Lung (tissue), 12 donors: ENCODE results near the gene CYGB. TPM values are rescaled to one million over a fixed set of nuclear protein-coding genes. Genes with fewer than 3 reads are reported as not detected.
"Not testable (repeated sequence)": the region's sequence is repeated elsewhere in the genome, so short reads cannot be mapped to it uniquely, and the experiment has no call there.

Source experiments
- ATAC-seq: fragments of 200-7000 bp; cut with Tn5 transposase; one replicate; pipeline ENCODE4 v1.9.1; 2020; ENCODE audit warnings: moderate number of reproducible peaks; ENCODE audit not compliant: insufficient read depth, low FRiP score
- DNase-seq, 3 donors: peaks; one replicate each; pipeline ENCODE4 v3.0.0-alpha.2; 2013 to 2017
- H3K27ac ChIP-seq, 2 donors: one replicate each; pipeline ENCODE4 v1.5.1; 2013; ENCODE audit warnings: mild to moderate bottlenecking in 2 of 2, moderate library complexity in 2 of 2, control low read depth in 1 of 2, inconsistent platforms in 1 of 2, low read depth in 1 of 2, low read length in 1 of 2
- H3K27me3 ChIP-seq, 3 donors: one replicate each; pipeline ENCODE4 v1.5.1; 2013; ENCODE audit warnings: low read length in 2 of 3; ENCODE audit not compliant: control insufficient read depth in 3 of 3, insufficient read depth in 3 of 3
- H3K36me3 ChIP-seq, 4 donors: one replicate each; pipeline ENCODE4 v1.5.1; 2013; ENCODE audit warnings: low read length in 4 of 4, mild to moderate bottlenecking in 1 of 4, moderate library complexity in 1 of 4; ENCODE audit not compliant: control insufficient read depth in 4 of 4, insufficient read depth in 4 of 4
- H3K4me1 ChIP-seq, 5 donors: one replicate each; pipeline ENCODE4 v1.5.1; 2013; ENCODE audit warnings: low read length in 5 of 5, mild to moderate bottlenecking in 2 of 5, moderate library complexity in 1 of 5; ENCODE audit not compliant: control insufficient read depth in 5 of 5, insufficient read depth in 5 of 5
- H3K4me3 ChIP-seq: one replicate; pipeline ENCODE4 v1.5.1; 2013; ENCODE audit warnings: mild to moderate bottlenecking, control low read depth, moderate library complexity
- H3K9ac ChIP-seq, 2 donors: one replicate each; pipeline ENCODE4 v1.5.1; 2013; ENCODE audit warnings: low read length in 2 of 2, control low read depth in 1 of 2; ENCODE audit not compliant: insufficient read depth in 1 of 2
- H3K9me3 ChIP-seq, 4 donors: one replicate each; pipeline ENCODE4 v1.5.1; 2013; ENCODE audit warnings: low read length in 3 of 4, mild to moderate bottlenecking in 1 of 4, moderate library complexity in 1 of 4; ENCODE audit not compliant: control insufficient read depth in 4 of 4, insufficient read depth in 3 of 4
- CTCF ChIP-seq: IDR thresholded peaks from 2 replicates; pipeline ENCODE4 v1.5.1; 2012; ENCODE audit warnings: mild to moderate bottlenecking; ENCODE audit errors: control extremely low read depth, extremely low read depth
- WGBS, 2 donors: extraction: QIAGEN DNeasy Blood & Tissue Kit; methylation state at CpG; one replicate each; pipeline ENCODE4 v1.1.7; 2013; 5-methylcytosine and 5-hydroxymethylcytosine counted together
- polyA plus RNA-seq, 2 donors: library from polyadenylated mRNA; stranded (reverse); fragments of 200-250 nt; gene quantifications; one replicate each; pipeline ENCODE4 v1.2.1, GENCODE V29; 2013
- total RNA-seq, 2 donors: library from RNA; depleted of rRNA in 1 of 2; stranded (reverse); fragments of >200 nt in 1 of 2; gene quantifications; one replicate each; pipeline ENCODE4 v1.2.1, GENCODE V29; 2014 to 2021
- donor health status: control.
- donor health status: control.
- donor health status: Bipolar disorder and iron deficiency.
- donor health status: healthy.
- donor health status: DM: yes; HTN: yes; CAD: no.

The CYGB gene
- total and polyA plus RNA-seq, 4 donors: 15.9 to 30.4 (median 20.7) TPM

- Histone ChIP-seq H3K9ac (peak overlapping the region in 1 of 2 donors; percentile 49), H3K27ac (no peak overlapping the region), H3K4me3 (no peak overlapping the region), H3K9me3 (no peaks in the 10 kb centered on the region), H3K4me1 (peaks cover 8 to 40% (median 20%) of the 10 kb centered on the region in 5 donors), H3K27me3 (no peaks in the 10 kb centered on the region), H3K36me3 (peaks cover 0 to 20% (median 12%) of the 10 kb centered on the region in 4 donors)
- WGBS, 2 donors: 79 to 82% methylated on average over 10 of the region's 10 CpGs
- DNase-seq: no peak
- TF ChIP-seq CTCF: no peak
- no peak for ATAC-seq
Measured at GRCh38 chr17:76560036-76560876, 22.7 kb upstream of the CYGB start.

GRCh38 chr17:76559460-76559859 is 22.0 kb upstream of the CYGB start:
- H3K9ac ChIP-seq, H3K27me3 ChIP-seq, DNase-seq, H3K4me3 ChIP-seq, H3K9me3 ChIP-seq, ATAC-seq: not testable (repeated sequence)
- Histone ChIP-seq H3K4me1 (peaks cover 8 to 40% (median 20%) of the 10 kb centered on the region in 5 donors), H3K27ac (peak overlapping the region in 1 of 2 donors; percentile 4), H3K36me3 (peaks cover 0 to 14% (median 8%) of the 10 kb centered on the region in 4 donors)
- WGBS, 2 donors: 90 to 91% methylated on average over 7 of the region's 7 CpGs

- DNase-seq: peak in 2 of 3 donors; percentile 55 to 60
- peak overlapping the region; percentile 81 to 84 for H3K27ac ChIP-seq
- peak overlapping the region; percentile 70 for H3K4me3 ChIP-seq
- no peak for ATAC-seq
- 2% methylated on average over 14 of the region's 14 CpGs for WGBS, 2 donors
- peak; percentile 64 for TF ChIP-seq CTCF
- H3K4me1 ChIP-seq: peaks cover 8 to 40% (median 20%) of the 10 kb centered on the region in 5 donors
- peak overlapping the region; percentile 83 to 87 for H3K9ac ChIP-seq
- H3K9me3 ChIP-seq: no peaks in the 10 kb centered on the region
- no peaks in the 10 kb centered on the region for H3K27me3 ChIP-seq
- H3K36me3 ChIP-seq: peaks cover 0 to 13% (median 7%) of the 10 kb centered on the region in 4 donors
Measured at GRCh38 chr17:76558198-76559095, 20.9 kb upstream of the CYGB start.
